Measurements from ENCODE around the gene ANKFY1. TPM values are rescaled to one million over a fixed set of nuclear protein-coding genes. Genes with fewer than 3 reads are reported as not detected.

ANKFY1 gene
- total and polyA plus RNA-seq, 9 of the 15 experiments (the other 6 are each of a cell fraction or from before 2014, with no cell fraction given): 4.3 to 25.6 (median 12.2) TPM

- TF ChIP-seq ZNF175 (CRISPR knock-in tag; IDR thresholded peaks at IDR 0.05; ENCODE audit: low read depth) (no peak), CCNT2 (IDR thresholded peaks at IDR 0.05; ENCODE audit: borderline replicate concordance, extremely low read depth, insufficient read length, low read depth, low read length) (peak; percentile 68), PCBP2 (IDR thresholded peaks at IDR 0.05; ENCODE audit: low read depth, low read length, poor library complexity, severe bottlenecking) (no peak), MAX (CRISPR knock-in tag; IDR thresholded peaks at IDR 0.05) (no peak; the same call in 1 of the 2 replicates), BDP1 (IDR thresholded peaks at IDR 0.05; ENCODE audit: insufficient read depth, insufficient read length) (no peak), ZC3H8 (IDR thresholded peaks at IDR 0.05) (no peak), HES1 (IDR thresholded peaks at IDR 0.05; ENCODE audit: low read depth) (no peak), PRPF4 (IDR thresholded peaks at IDR 0.05; ENCODE audit: insufficient read depth, low read depth, low read length, poor library complexity, severe bottlenecking) (no peak), LEF1 (IDR thresholded peaks at IDR 0.05) (peak; percentile 69), ZFP36 (IDR thresholded peaks at IDR 0.05; ENCODE audit: low read depth, low read length, partially characterized antibody) (no peak), HDAC6 (IDR thresholded peaks at IDR 0.05; ENCODE audit: low read depth, low read length) (no peak), CHD7 (IDR thresholded peaks at IDR 0.05; ENCODE audit: low read depth, low read length) (no peak), CTCF (IDR thresholded peaks at IDR 0.05 in 2 of 3, conservative IDR thresholded peaks at IDR 0.05 in 1 of 3; ENCODE audit: insufficient read depth in 2 of 3, low read depth in 1 of 3, low read length in 3 of 3) (peak; percentile 53 to 70 (median 64))
These were observed 14.2 kb downstream of the ANKFY1 start (continued) for GRCh38 chr17:4249452-4250029.

Data from K562 (cell line).